ENCODE measurements around the gene VPS33A. TPM values are rescaled to one million over a fixed set of nuclear protein-coding genes. Genes with fewer than 3 reads are reported as not detected.

The VPS33A gene
- total and polyA plus RNA-seq, 2 of the 8 experiments (the other 6 are each of a cell fraction or from before 2014, with no cell fraction given): 16.4 to 41.8 TPM

DNA sequence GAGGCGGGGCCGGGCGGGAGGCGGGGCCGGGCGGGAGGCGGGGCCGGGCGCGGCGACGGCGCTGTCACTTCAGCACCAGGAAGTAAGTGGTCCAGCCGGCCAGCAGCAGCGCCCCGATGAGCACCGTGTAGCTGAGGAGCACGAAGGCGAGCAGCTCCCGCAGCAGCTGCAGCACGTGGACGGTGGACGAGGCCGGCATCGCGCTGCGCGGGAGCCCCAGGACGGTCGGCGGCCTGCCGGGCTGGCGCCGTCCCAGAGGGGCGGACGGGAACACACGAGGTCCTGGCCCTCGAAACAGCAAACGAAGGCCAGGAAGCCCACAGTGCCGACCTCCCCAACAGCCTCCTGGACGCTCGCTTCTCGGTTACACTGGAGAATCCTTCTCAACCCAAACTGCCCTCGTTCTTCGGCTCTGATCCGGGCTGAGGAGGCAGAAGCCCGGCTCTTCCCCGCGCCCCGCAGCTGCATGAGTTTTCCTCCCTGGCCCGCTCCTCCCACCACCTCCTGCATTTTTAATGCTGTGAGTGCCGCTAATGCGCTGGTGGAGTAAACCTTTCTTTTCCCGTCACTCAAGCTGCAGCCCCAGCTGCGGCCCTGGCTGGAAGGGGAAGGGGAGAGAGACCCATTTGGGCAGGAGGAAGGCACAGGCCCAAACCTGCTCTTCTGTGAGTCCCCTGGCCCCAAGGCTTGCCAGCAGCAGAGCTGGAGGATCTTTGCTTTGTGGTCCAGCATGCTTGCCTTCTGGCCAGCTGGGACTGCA, 39.7 kb downstream of the VPS33A start (continued):
- TF ChIP-seq SRF (IDR thresholded peaks at IDR 0.05; ENCODE audit: low read depth, low read length): no peak
- TF ChIP-seq E2F6 (IDR thresholded peaks at IDR 0.05): peak; percentile 100
- TF ChIP-seq SIN3A (conservative IDR thresholded peaks at IDR 0.05 in 1 of 2, IDR thresholded peaks at IDR 0.05 in 1 of 2; ENCODE audit: low read depth in 1 of 2, low read length in 2 of 2): peak; percentile 91 to 92; a peak in 3 of 4 replicates
